H1 (cell line): ENCODE measurements around the gene DCTD. TPM values are rescaled to one million over a fixed set of nuclear protein-coding genes. Genes with fewer than 3 reads are reported as not detected.

Experiments used
- CTCF ChIA-PET: fragments of 300-600 bp; sonication (Branson Sonifier 250); formaldehyde crosslinking; loops from one replicate; lab custom pipeline; 2021; ENCODE audit not compliant: partially characterized antibody; lab: Charles Lee
- POLR2A ChIA-PET: fragments of 300-600 bp; sonication (Branson Sonifier 250); formaldehyde crosslinking; loops from one replicate; lab custom pipeline; 2021; ENCODE audit warnings: inconsistent platforms; ENCODE audit not compliant: partially characterized antibody; lab: Charles Lee
- DNase-seq, 2 experiments: peaks; one replicate each; pipeline versions ENCODE4 v3.0.0 to v3.0.0-alpha.2; 2010 to 2022; ENCODE audit warnings: low spot score in 2 of 2, low read depth in 1 of 2, mixed read lengths in 1 of 2
- FAIRE-seq: peaks from 2 replicates; lab custom pipeline; 2011; peaks lifted over from hg19 to GRCh38; lab: Jason Lieb, UNC
- H2AFZ ChIP-seq: 2 replicates; pipeline ENCODE4 v1.8.1; 2012; ENCODE audit warnings: low read length, inconsistent platforms
- H2AK5ac ChIP-seq: 2 replicates; pipeline ENCODE4 v1.6.1; 2013; ENCODE audit warnings: low read depth, low read length
- H2BK120ac ChIP-seq: replicated peaks from 2 replicates; pipeline ENCODE3; 2013; ENCODE audit warnings: low read depth, low read length, inconsistent platforms
- H2BK12ac ChIP-seq: 2 replicates; pipeline ENCODE4 v1.6.1; 2013; ENCODE audit warnings: low read depth, low read length
- H2BK15ac ChIP-seq: 2 replicates; pipeline ENCODE4 v1.6.1; 2013; ENCODE audit warnings: low read length
- H2BK20ac ChIP-seq: 2 replicates; pipeline ENCODE4 v1.6.1; 2013; ENCODE audit warnings: low read length
- H2BK5ac ChIP-seq: 2 replicates; pipeline ENCODE4 v1.6.1; 2013; ENCODE audit warnings: low read depth, low read length
- H3K14ac ChIP-seq: 2 replicates; pipeline ENCODE4 v1.6.1; 2013; ENCODE audit warnings: inconsistent platforms; ENCODE audit not compliant: insufficient read length
- H3K18ac ChIP-seq: 2 replicates; pipeline ENCODE4 v1.6.1; 2013; ENCODE audit warnings: low read length; ENCODE audit errors: extremely low read depth
- H3K23ac ChIP-seq: 2 replicates; pipeline ENCODE4 v1.6.1; 2013; ENCODE audit warnings: inconsistent platforms; ENCODE audit not compliant: insufficient read length
- H3K23me2 ChIP-seq: 2 replicates; pipeline ENCODE4 v1.6.1; 2013; ENCODE audit warnings: low read depth, low read length
- H3K27ac ChIP-seq: 2 replicates; pipeline ENCODE4 v1.6.1; 2011; ENCODE audit warnings: low read depth, low read length, inconsistent platforms
- H3K27me3 ChIP-seq, 4 experiments: replicated peaks in 1 of 4; 1 replicate in 1 of 4; 2 replicates in 3 of 4; pipeline versions ENCODE4 v1.6.1 to v1.8.1; 2011 to 2013; ENCODE audit warnings: low read length in 3 of 4, mild to moderate bottlenecking in 3 of 4, inconsistent platforms in 2 of 4, mixed read lengths in 2 of 4, moderate library complexity in 1 of 4; ENCODE audit not compliant: control insufficient read depth in 3 of 4, insufficient read depth in 3 of 4; ENCODE audit errors: extremely low read depth in 1 of 4
- H3K36me3 ChIP-seq, 4 experiments: 2 replicates each; pipeline versions ENCODE4 v1.6.1 to v1.8.1; 2011 to 2013; ENCODE audit warnings: mild to moderate bottlenecking in 4 of 4, low read length in 3 of 4, moderate library complexity in 2 of 4, control low read depth in 1 of 4, inconsistent platforms in 1 of 4; ENCODE audit not compliant: insufficient read depth in 4 of 4, control insufficient read depth in 2 of 4
- H3K4ac ChIP-seq: replicated peaks from 2 replicates; pipeline ENCODE3; 2013; ENCODE audit warnings: low read length, low read depth, mixed read lengths, inconsistent platforms; ENCODE audit not compliant: insufficient read length
- H3K4me1 ChIP-seq, 4 experiments: replicated peaks in 1 of 4; 1 replicate in 1 of 4; 2 replicates in 3 of 4; pipeline versions ENCODE4 v1.6.1 to v1.8.1; 2011 to 2013; ENCODE audit warnings: low read length in 3 of 4, inconsistent platforms in 2 of 4, mixed read lengths in 1 of 4; ENCODE audit not compliant: insufficient read depth in 4 of 4, control insufficient read depth in 3 of 4
- H3K4me2 ChIP-seq, 2 experiments: 2 replicates each; pipeline versions ENCODE4 v1.6.1 to v1.8.1; 2011 to 2013; ENCODE audit warnings: low read depth in 2 of 2, low read length in 2 of 2, control low read depth in 1 of 2, inconsistent platforms in 1 of 2, mild to moderate bottlenecking in 1 of 2; ENCODE audit not compliant: insufficient read depth in 1 of 2
- H3K4me3 ChIP-seq, 4 experiments: fragments of 200-600, 300-600 bp in 1 of 4; sonication (generic), shearing (Covaris generic), sonication (Bioruptor Twin) in 1 of 4; 2 replicates each; pipeline versions ENCODE4 v1.5.1 to v1.8.1; 2011 to 2016; ENCODE audit warnings: low read length in 4 of 4, low read depth in 3 of 4, control low read depth in 2 of 4, inconsistent platforms in 2 of 4, mild to moderate bottlenecking in 2 of 4, mixed read lengths in 1 of 4, moderate library complexity in 1 of 4; ENCODE audit not compliant: insufficient read depth in 2 of 4; ENCODE audit errors: extremely low read depth in 1 of 4
- H3K56ac ChIP-seq: replicated peaks from 2 replicates; pipeline ENCODE3; 2013; ENCODE audit warnings: low read depth, mild to moderate bottlenecking, mixed read lengths, low read length, inconsistent platforms; ENCODE audit not compliant: insufficient read length
- H3K79me1 ChIP-seq: 2 replicates; pipeline ENCODE4 v1.6.1; 2013; ENCODE audit warnings: low read depth, low read length, control low read depth
- H3K79me2 ChIP-seq, 2 experiments: 2 replicates each; pipeline versions ENCODE4 v1.6.1 to v1.8.1; 2012 to 2013; ENCODE audit warnings: low read length in 2 of 2, mild to moderate bottlenecking in 2 of 2, inconsistent platforms in 1 of 2; ENCODE audit not compliant: insufficient read depth in 2 of 2, control insufficient read depth in 1 of 2
- H3K9ac ChIP-seq, 4 experiments: replicated peaks in 1 of 4; 1 replicate in 1 of 4; 2 replicates in 3 of 4; pipeline versions ENCODE4 v1.6.1 to v1.8.1; 2011 to 2013; ENCODE audit warnings: low read depth in 3 of 4, low read length in 3 of 4, control low read depth in 2 of 4, mild to moderate bottlenecking in 2 of 4, moderate library complexity in 2 of 4, inconsistent platforms in 1 of 4; ENCODE audit errors: extremely low read depth in 1 of 4
- H3K9me3 ChIP-seq, 2 experiments: 2 replicates each; pipeline versions ENCODE4 v1.6.1 to v1.8.1; 2012 to 2013; ENCODE audit warnings: mild to moderate bottlenecking in 2 of 2, moderate library complexity in 2 of 2, control low read depth in 1 of 2, inconsistent platforms in 1 of 2, low read depth in 1 of 2, low read length in 1 of 2, mixed read lengths in 1 of 2; ENCODE audit not compliant: insufficient read depth in 2 of 2
- H4K20me1 ChIP-seq, 2 experiments: replicated peaks in 1 of 2; 2 replicates each; pipeline versions ENCODE3 to v1.8.1; 2011 to 2013; ENCODE audit warnings: inconsistent platforms in 2 of 2, low read length in 2 of 2, mild to moderate bottlenecking in 1 of 2; ENCODE audit not compliant: insufficient read depth in 2 of 2, control insufficient read depth in 1 of 2
- H4K5ac ChIP-seq: 2 replicates; pipeline ENCODE4 v1.6.1; 2013; ENCODE audit warnings: low read length, low read depth, mixed read lengths, inconsistent platforms; ENCODE audit not compliant: insufficient read length
- H4K8ac ChIP-seq: 2 replicates; pipeline ENCODE4 v1.8.0; 2013; ENCODE audit warnings: mild to moderate bottlenecking, moderate library complexity, low read length, inconsistent platforms; ENCODE audit not compliant: insufficient read depth; ENCODE audit errors: extremely low read depth
- H4K91ac ChIP-seq: replicated peaks from 2 replicates; pipeline ENCODE3; 2013; ENCODE audit warnings: low read length, mixed read lengths, inconsistent platforms; ENCODE audit not compliant: insufficient read length
- BCL11A ChIP-seq, 2 experiments: IDR thresholded peaks; one replicate each; pipeline ENCODE4 v1.6.1; 2011; ENCODE audit warnings: low read depth in 2 of 2, low read length in 2 of 2, mild to moderate bottlenecking in 2 of 2
- JUND ChIP-seq: IDR thresholded peaks from 2 replicates; pipeline ENCODE4 v1.6.1; 2011; ENCODE audit warnings: mild to moderate bottlenecking, improper control_type of control experiment, low read length
- KDM5A ChIP-seq: fragments of 200-600 bp; IDR thresholded peaks from 2 replicates; pipeline ENCODE4 v1.7.1; 2012; ENCODE audit warnings: mild to moderate bottlenecking, low read length, inconsistent platforms, mixed read lengths
- MAFK ChIP-seq: IDR thresholded peaks from 2 replicates; pipeline ENCODE4 v1.6.1; 2012; ENCODE audit warnings: low read depth, mild to moderate bottlenecking, improper control_type of control experiment, low read length
- WGBS, 2 experiments: shearing (Covaris generic) in 1 of 2; methylation state at CpG; one replicate each; pipeline versions ENCODE4 v1.1.6 to v1.1.7; 2013 to 2015; ENCODE audit warnings: low lambda C conversion rate in 2 of 2, mixed read lengths in 2 of 2, inconsistent platforms in 1 of 2, low coverage in 1 of 2, missing lambda C conversion rate in 1 of 2; ENCODE audit not compliant: insufficient replicate concordance in 2 of 2, insufficient coverage in 1 of 2, insufficient read length in 1 of 2; ENCODE audit errors: extremely low coverage in 1 of 2, missing lambda C conversion rate in 1 of 2; 5-methylcytosine and 5-hydroxymethylcytosine counted together
- polyA plus RNA-seq, 7 experiments: library from polyadenylated mRNA; depleted of rRNA in 3 of 7; stranded (reverse) in 5 of 7; unstranded in 2 of 7; fragments of >200 nt in 5 of 7; fragments of 200-250 nt in 2 of 7; gene quantifications; 1 replicate in 5 of 7; 2 replicates in 1 of 7; 4 replicates in 1 of 7; pipeline versions ENCODE4 v1.2.1 to v1.2.3, GENCODE V29; 2011 to 2013; ENCODE audit warnings: missing spikeins in 2 of 7, mixed read lengths in 2 of 7
- total RNA-seq: library from RNA; stranded (reverse); fragmentation: NEBNext Ultra II Directional; extraction: Animal tissue kit (Norgen Biotek cat#: 25700); gene quantifications from 2 replicates; pipeline ENCODE4 v1.2.1, GENCODE V29; 2021

Gene DCTD
- total and polyA plus RNA-seq, 2 of the 8 experiments (the other 6 are each of a cell fraction or from before 2014, with no cell fraction given), result 60.2 to 69.5 TPM

- H2AK5ac ChIP-seq, result no peak overlapping the region
- CTCF ChIA-PET, result interaction anchor here (0.8 to 1.3 kb wide), 2 partner anchors 12 to 382 kb away, joined by 3 to 4 read pairs; no protein-coding TSS in a partner anchor
- POLR2A ChIA-PET, result no interaction called here
These were observed 37.3 kb downstream of the DCTD start for GRCh38 chr4:182879913-182880312.

More at GRCh38 chr4:182879913-182880312, 37.3 kb downstream of the DCTD start:
- Histone ChIP-seq H3K36me3 (peaks cover 0 to 13% (median 4%) of the 10 kb centered on the region in 4 experiments; a peak in 4 of 8 replicates), H3K23me2 (no peaks in the 10 kb centered on the region), H3K4me3 (no peak overlapping the region), H4K5ac (no peak overlapping the region), H3K14ac (no peak overlapping the region), H3K79me2 (no peaks in the 10 kb centered on the region), H3K4me1 (peaks cover 0 to 2% (median 0%) of the 10 kb centered on the region in 4 experiments; a peak in 1 of 7 replicates), H2BK5ac (no peak overlapping the region), H3K23ac (no peak overlapping the region), H3K56ac (no peak overlapping the region), H3K27me3 (no peaks in the 10 kb centered on the region; a peak in 1 of 7 replicates), H3K18ac (no peak overlapping the region), H4K8ac (no peak overlapping the region), H4K91ac (no peak overlapping the region), H3K4ac (no peak overlapping the region), H2BK15ac (no peak overlapping the region), H2BK20ac (no peak overlapping the region), H4K20me1 (no peaks in the 10 kb centered on the region), H2BK12ac (no peak overlapping the region), H3K9me3 (peaks cover 3 to 4% of the 10 kb centered on the region in 2 experiments; a peak in 1 of 4 replicates), H3K9ac (no peak overlapping the region), H3K4me2 (no peak overlapping the region), H2BK120ac (no peak overlapping the region)
- FAIRE-seq, result no peak
- DNase-seq, result no peak
- no peak for TF ChIP-seq JUND
- TF ChIP-seq MAFK, result no peak
- TF ChIP-seq BCL11A (IDR thresholded peaks at IDR 0.05; ENCODE audit: low read depth in 2 of 2, low read length in 2 of 2), result no peak
- TF ChIP-seq KDM5A, result no peak
- TF ChIP-seq, all 59 proteins: peak for 0
- Histone ChIP-seq H3K79me1 (no peaks in the 10 kb centered on the region), H2AFZ (no peak overlapping the region), H3K27ac (no peak overlapping the region)
- WGBS, 2 experiments, result 93% methylated on average over 7 of the region's 9 CpGs; no CpG with 5 or more reads in 1 of the 2 experiments
